Heart left ventricle (tissue), 13 donors: ENCODE measurements around the gene GTF2B.

Source experiments
- POLR2A ChIP-seq, 2 donors: fragments of 450-650 bp; IDR thresholded peaks; one replicate each; pipeline ENCODE4 v1.6.1; 2017; ENCODE audit warnings: antibody characterized with exemption in 2 of 2, mild to moderate bottlenecking in 2 of 2, moderate library complexity in 2 of 2
- TF ChIP-seq, protein P1 (sequence below), 12 donors: fragments of 200-600 bp; sonication (generic) in 4 of 12; IDR thresholded peaks; one replicate each; pipeline versions ENCODE4 v1.5.0 to v1.8.0; 2018 to 2022; ENCODE audit warnings: antibody characterized with exemption in 12 of 12, mild to moderate bottlenecking in 5 of 12
- donor health status: ischemic (EF 13 %, LVEDD 7.1; RV severe dilation, severe dysfunction).
- donor health status: DM: no; HTN: yes; CAD: no.
- donor health status: DM: no; HTN: no; CAD: no.
- donor health status: ischemic (EF 25% LVEDD 6.9; RV normal size, moderate dysfunction).
- donor health status: ischemic (EF 25% LVEDD 5.7; RV mildly dilated, moderate dysfunction).
- donor health status: ischemic (EF 35%, LVEDD 5.7; RV mildly dilated, moderate dysfunction).
- donor health status: nonischemic (EF 11% LVEDD 7.7; RV severe dilation, severe dysfunction).
- donor health status: DM: yes; HTN: yes; CAD: no.
- donor health status: PGD.
- donor health status: ischemic (EF 29% LVEDD 5.4; RV normal size, mild dysfunction).
- donor health status: nonischemic (EF 23%, LVEDD 6.1; RV moderate dilation, normal function).

GRCh38 chr1:88851303-88852063 lies 39.9 kb downstream of the GTF2B start:
- TF ChIP-seq POLR2A (IDR thresholded peaks at IDR 0.05), result no peak
- TF ChIP-seq, protein P1, sequence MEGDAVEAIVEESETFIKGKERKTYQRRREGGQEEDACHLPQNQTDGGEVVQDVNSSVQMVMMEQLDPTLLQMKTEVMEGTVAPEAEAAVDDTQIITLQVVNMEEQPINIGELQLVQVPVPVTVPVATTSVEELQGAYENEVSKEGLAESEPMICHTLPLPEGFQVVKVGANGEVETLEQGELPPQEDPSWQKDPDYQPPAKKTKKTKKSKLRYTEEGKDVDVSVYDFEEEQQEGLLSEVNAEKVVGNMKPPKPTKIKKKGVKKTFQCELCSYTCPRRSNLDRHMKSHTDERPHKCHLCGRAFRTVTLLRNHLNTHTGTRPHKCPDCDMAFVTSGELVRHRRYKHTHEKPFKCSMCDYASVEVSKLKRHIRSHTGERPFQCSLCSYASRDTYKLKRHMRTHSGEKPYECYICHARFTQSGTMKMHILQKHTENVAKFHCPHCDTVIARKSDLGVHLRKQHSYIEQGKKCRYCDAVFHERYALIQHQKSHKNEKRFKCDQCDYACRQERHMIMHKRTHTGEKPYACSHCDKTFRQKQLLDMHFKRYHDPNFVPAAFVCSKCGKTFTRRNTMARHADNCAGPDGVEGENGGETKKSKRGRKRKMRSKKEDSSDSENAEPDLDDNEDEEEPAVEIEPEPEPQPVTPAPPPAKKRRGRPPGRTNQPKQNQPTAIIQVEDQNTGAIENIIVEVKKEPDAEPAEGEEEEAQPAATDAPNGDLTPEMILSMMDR (IDR thresholded peaks at IDR 0.05), result no peak
